Embryonic facial prominence (tissue), 1 donor: ENCODE results near the gene PTBP3.
"Not testable (repeated sequence)": the region's sequence is repeated elsewhere in the genome, so short reads cannot be mapped to it uniquely, and the experiment has no call there.

Source experiments
- DNase-seq: peaks from one replicate; pipeline ENCODE4 v3.0.0-alpha.2; 2016; ENCODE audit errors: extremely low spot score

The PTBP3 gene, protein sequence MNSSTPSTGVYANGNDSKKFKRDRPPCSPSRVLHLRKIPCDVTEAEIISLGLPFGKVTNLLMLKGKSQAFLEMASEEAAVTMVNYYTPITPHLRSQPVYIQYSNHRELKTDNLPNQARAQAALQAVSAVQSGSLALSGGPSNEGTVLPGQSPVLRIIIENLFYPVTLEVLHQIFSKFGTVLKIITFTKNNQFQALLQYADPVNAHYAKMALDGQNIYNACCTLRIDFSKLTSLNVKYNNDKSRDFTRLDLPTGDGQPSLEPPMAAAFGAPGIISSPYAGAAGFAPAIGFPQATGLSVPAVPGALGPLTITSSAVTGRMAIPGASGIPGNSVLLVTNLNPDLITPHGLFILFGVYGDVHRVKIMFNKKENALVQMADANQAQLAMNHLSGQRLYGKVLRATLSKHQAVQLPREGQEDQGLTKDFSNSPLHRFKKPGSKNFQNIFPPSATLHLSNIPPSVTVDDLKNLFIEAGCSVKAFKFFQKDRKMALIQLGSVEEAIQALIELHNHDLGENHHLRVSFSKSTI

DNA sequence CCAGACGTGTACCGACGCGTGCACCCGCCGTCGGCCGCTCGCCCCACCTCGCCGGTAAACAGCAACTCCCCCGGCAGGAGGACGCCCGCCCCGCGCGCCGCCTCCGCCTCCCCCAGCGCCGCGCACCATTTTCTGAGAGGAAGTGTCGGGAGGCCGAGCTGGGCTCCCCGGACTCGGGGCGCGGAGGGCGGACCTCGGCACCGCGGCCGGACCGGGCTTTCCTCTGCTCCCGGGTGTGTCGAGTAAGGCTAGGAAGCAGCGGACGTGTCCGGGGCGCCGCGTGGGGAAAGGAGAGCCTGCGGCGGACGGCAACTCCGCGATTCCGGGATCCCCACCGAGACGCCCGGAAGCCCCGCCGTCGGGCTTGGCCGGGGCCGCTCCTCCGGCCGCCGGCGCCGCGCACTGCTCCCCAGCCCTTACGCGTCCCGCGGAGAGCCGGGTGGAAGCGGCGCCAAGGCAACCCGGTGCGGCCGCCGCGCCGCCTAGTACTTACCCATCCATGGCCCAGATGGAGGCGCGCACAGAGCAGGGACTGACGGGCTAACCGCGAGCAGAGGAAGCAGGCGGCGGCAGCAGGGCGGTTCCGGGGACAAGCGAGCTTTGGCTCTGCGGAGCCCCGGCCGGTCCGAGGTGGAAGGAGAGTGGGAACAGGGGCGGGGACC lies at the start of gene PTBP3:
TSS of gene PTBP3 (minus strand) at position 643 of the 662 bp plus-strand sequence. CDS start 35,754 bp downstream, outside the sequence.
- no peak for DNase-seq

DNA sequence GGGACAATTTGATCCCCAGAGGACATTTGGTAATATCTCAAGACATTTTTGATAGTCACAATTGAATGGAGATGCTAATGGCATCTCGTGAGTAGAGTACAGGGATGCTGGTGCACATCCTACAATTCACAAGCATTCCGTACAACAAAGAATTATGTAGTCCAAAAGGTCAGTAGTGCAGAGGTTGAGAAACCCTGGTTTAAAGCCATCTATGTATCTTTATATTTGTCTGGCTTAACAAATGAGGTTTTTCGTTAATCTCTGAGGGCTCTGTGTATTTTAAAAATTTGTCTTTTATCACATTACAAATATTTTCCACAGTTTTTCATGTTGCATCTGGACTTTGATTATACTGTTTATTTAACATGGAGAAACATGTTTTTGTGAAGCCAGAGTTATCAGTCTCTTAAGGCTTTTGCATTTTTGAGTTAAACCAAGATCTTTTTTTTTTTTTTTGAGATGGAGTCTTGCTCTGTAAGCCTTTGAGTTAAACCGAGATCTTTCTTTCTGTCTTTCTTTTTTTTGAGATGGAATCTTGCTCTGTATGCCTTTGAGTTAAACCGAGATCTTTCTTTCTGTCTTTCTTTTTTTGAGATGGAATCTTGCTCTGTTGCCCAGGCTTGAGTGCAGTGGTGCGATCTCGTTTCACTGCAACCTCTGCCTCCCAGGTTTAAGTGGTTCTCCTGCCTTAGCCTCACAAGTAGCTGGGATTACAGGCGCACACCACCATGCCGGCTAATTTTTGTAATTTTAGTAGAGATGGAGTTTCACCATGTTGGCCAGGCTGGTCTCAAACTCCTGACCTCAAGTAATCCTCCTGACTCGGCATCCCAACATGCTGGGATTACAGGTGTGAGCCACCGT lies 49.3 kb upstream of the PTBP3 start:
- no peak for DNase-seq

DNA sequence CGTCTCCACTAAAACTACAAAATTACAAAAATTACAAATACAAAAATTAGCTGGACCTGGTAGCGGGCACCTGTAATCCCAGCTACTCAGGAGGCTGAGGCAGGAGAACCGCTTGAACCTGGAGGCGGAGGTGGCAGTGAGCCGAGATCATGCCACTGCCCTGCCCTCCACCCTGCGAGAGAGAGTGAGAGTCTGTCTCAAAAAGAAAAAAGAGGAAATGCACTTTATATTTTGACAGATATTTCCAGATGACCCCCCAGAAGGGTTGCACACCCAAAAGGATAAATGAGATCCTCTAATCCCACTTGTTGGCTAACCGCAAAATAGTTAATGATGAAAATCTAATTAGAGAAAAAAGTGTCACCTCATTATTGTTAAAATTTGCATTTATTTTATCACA lies 48.6 kb upstream of the PTBP3 start:
- DNase-seq: no peak

DNA sequence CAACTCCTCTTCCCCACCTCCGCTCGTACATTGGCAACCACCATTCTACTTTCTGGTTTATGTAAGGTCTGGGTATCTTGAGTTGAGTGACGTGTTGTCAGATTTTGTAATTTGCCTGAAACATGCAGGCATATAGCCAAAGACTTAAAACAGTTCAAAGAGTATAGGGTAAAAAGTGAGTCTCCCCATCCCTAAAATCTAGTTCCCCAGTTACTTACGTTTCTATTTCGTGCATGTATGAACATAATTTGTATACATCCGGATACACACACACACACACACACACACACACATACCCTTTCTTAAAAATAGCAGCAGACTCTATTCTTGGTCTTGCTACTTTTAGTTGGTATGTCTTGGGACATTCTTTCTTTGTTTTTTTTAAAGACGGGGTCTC lies 47.4 kb upstream of the PTBP3 start:
- DNase-seq: no peak

DNA sequence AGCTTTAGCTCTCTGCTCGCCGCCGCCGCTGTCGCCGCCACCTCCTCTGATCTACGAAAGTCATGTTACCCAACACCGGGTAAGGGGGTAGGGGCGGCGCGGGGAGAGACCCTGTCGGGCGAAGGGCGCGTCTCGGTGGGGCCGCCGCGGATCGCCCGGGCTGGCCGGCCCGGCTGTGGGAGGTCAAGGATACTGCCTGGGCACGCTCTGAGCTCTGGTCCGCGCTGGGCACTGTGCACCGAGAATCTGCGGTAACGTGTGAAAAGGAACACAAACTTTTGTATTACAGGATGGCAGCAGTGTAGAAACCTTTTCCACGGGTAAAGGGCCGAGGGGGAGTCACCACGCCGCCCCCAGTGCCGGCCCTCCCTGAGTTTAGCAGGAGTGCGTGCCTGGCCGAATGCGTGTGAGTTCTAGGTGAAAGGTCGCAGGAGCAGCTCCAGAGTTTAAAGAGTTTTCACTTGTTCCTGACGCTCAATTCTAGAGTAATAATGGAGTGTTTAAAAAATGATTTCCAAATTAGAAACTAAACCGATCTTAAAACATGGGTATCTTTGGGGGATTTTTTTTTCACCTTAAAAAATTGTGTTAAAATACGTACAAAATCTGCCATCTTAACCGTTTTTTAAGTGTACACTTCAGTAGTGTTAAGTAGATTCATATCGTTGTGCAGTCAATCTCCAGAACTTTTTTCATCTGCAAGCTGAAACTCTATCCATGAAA lies 46.8 kb upstream of the PTBP3 start, which contains the start of gene HSDL2:
TSS of gene HSDL2 (plus strand) at position 7 of the 723 bp plus-strand sequence. CDS start at position 63, 56 bp downstream.
- DNase-seq: no peak

DNA sequence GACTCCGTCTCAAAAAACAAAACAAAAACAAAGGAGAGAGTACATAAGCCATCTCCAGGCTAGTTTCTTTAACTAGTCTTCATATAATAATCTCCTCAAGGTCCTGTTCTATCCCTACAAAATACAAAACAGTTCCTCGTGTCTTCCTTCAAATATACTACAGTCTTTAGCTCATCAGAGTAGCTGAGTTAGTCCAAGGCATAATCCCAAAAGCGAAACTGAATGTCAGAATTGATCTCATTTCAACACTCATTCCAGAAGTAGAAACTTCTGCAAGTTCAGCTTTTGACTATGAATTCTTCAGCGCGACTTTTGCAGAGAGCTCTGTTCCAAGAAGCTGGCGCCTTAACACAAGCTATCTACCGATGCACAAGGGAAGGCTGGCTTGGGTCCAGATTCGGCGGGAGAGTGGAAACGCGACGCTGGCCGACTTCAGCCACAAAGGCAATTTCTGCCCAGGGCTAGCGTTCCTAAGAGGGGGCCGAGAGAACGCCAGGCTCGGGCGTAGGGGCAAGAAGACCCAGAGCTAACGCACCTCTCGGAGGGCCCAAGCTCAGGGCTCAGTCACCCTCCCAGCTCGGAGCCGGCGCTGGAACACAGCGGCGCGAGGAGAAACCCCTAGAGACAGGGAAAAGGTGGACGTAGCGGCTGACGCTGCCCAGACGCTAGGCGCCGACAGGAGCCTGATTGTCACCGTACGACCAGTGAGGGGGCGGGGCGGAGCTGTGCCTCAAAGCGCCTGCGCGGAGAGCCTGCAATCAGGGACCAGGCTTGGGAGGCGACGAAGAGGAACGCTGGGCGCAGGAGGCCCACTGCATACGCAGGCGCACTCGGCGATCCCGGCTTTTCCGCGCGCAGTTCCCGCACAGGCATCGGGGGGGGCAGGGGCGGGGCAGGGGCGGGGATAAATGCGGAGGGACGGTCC lies 46.0 kb upstream of the PTBP3 start:
- peak; percentile 96 for DNase-seq

DNA sequence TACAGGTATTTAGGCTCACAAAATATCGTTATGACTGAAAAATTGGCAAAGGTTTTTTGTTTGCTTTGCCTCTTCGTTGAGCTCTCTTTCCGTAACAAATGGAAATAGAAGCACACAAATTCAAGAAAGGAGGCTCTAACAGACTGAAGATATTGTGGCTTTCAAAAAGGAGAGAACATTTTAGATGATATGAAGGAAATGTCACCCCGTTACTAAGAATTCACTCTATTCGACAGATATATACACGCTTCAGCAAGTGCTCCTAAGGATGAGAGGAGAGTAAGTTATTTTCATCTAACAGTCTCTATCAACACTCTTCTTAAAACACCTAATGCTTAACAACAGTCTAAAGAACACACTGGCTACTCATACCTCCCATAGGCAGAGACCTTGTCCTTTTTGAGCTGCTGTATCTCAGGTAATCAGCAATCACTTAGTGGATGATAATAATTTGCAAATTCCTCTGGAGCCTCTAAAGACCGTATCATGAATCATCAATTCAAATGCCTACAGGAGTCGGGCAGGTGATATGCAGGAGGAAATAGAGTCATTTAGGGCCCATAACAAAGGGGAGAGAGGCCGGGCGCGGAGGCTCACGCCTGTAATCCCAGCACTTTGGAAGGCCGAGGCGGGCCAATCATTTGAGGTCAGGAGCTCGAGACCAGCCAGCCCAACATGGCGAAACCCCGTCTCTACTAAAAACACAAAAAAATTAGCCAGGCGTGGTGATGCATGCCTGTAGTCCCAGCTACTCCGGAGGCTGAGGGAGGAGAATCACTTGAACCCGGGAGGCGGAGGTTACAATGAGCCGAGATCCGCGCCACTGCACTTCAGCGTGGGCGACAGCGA lies 45.1 kb upstream of the PTBP3 start:
- no peak for DNase-seq

DNA sequence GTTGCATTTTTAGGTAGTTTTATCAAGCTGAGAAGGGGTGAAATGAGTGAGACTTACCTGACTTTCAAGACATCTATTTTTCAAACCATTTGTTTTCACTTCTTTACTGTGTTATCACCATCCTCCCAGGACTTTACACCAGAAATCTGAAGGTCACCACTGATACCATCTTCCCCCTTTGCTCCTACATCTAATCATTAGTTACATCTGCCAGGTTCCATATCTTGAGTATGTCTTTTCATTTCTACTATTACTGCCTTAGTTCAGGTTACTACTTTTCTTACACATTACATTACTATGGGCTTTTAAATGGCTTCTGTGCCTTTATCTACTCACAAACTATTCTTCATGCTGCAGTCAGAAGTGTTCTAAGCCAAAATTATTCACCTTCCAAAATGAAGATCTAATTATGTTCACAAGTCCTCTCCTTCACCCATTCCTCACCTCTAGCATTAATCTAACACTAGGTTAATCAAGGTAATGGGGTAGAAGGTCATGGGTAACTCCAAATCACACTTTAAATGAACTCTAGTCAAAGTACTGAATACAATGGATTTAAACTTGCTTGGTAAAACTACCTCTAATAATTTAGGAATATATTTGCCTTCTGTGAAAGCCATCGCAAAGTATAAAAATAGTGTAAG lies 44.4 kb upstream of the PTBP3 start:
- DNase-seq: no peak

DNA sequence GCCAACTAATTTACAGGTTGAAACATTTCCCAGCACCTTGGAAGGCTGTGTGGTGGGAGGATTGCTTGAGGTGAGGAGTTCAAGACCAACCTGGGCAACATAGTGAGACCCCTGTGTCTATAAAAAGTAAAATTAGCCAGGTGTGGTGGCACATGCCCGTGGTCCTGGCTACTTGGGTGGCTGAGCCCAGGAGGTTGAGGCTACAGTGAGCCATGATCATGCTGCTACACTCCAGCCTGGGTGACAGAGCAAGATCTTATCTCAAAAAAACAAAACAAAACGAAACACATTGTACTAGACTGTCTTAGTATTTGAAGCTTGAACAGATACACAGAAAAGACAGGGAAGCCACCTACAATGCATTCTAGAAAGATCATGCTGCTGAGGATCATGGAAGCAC lies 43.7 kb upstream of the PTBP3 start:
- DNase-seq: no peak

DNA sequence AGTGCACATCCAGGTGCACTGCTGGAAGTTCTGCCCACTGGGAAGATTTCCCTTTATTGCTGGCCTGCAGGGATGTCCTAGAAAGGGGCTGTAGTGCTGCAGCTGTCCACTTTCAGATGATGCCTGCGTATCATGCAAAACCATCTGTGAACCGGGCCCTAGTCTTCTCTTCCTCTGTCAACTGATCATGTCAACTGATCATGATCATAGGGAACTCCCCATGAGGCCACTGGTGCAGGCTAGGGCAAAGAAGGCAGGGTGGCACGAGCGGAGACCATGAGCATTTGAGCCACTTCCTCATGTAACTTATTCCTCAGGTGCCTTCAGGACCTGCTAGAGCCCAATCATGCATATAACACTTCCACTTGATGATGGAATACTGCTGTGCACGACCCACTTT lies 41.9 kb upstream of the PTBP3 start:
- no peak for DNase-seq

DNA sequence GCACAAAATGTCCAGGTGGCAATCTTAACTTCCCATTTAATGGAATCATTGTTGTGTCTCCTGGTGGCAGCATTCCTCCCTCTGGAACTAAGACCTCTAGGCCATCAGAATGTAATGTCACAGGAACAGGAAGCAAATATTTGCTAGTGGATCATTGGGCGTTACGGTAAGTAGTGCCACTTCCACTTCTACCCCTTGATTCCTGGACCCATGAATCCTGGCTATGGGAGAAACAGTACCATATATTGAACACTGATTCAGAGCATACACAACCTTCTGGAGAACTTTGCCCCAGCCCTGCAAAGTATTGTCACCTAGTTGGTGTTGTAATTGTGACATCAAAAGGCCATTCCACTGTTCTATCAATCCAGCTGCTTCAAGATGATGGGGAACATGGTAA lies 40.8 kb upstream of the PTBP3 start:
- not testable (repeated sequence) for DNase-seq

DNA sequence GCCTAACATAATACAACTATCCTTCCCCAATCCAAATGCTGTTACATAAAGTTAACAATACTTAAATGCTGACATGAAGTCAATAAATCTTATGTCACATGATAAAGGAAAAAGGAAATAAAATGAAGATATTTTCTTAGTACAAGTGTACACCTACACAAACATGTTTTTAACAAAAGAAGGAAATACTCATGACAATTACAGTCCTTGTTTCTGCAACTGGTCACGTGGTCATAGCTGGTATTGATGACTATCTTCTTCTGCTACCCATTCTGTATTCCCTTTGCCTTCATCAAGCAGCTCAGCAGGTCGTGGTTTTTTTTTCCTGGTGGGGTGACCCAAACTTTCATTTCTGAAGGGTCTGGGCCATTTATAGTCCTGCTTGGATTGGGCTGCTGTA lies 40.2 kb upstream of the PTBP3 start:
- DNase-seq: not testable (repeated sequence)

DNA sequence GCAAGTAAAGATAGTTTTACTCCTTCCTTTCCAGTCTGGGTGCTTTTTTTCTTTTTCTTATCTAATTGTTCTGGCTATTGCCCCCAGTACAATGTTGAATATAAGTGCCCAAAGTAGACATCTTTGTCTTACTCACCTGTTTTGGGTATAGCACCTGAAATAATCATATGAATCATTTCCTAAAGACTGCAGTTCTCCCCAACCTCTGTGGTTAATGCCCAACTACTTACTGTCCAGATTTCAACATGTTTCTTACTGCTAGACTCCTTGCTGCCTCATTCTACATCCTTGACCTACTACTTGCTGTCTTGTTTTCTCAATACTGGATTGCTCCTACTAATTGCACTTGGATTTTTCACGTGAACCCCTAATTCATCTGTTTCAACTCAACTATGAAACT lies 37.6 kb upstream of the PTBP3 start:
- DNase-seq: no peak

DNA sequence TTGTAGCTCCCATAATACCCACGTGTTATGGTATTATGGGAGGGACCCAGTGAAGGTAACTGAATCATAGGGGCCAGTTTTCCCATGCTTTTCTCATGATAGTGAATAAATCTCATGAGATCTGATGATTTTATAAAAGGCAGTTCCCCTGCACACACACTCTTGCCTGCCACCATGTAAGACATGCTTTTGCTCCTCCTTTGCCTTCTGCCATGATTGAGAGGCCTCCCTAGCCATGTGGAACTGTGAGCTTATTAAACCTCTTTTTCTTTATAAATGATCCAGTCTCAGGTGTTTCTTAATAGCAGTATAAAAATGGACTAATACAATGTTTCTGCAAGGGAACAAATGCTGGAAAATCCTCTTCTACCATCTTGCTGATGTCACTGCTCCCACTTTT lies 36.4 kb upstream of the PTBP3 start:
- no peak for DNase-seq

DNA sequence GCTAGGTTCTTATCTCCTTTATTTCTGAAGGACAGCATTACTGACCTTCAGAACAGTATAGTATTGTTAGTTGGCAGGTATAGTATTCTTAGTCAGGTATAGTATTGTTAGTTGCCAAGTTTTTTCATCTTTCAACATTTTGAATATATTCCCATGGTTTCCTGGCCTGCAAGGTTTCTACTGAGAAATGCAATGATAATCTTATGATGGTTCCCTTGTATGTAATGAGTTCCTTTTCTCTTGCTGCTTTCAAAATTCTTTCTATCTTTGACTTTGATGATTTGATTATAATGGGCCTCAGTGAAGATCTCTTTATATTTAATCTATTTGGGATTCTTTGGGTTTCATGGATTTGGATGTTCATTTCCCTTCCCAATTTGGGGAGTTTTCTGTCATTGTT lies 34.0 kb upstream of the PTBP3 start:
- DNase-seq: no peak

DNA sequence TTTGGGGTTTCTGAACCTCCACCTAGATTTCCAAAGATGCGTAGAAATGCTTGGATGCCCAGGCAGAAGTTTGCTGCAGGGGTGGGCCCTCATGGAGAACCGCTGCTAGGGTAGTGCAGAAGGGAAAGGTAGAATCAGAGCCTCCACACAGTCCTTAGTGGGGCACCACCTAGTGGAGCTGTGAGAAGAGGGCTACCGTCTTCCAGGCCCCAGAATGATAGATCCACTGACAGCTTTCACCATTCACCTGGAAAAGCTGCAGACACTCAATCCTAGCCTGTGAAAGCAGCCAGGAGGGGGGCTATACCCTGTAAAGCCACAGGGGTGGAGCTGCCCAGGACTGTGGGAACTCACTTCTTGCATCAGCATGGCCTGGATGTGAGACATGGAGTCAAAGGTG lies 33.2 kb upstream of the PTBP3 start:
- no peak for DNase-seq

DNA sequence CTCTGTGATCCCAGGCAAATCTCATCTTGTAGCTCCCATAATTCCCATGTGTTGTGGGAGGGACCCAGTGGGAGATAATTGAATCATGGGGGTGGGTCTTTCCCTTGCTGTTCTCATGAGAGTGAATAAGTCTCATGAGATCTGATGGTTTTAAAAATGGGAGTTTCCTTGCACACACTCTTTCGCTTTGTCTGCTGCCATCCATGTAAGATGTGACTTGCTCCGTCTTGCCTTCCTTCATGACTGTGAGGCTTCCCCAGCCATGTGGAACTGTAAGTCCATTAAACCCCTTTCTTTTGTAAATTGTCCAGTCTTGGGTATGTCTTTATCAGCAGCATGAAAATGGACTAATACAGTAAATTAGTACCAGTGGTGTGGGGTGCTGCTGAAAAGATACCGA lies 31.8 kb upstream of the PTBP3 start:
- DNase-seq: not testable (repeated sequence)

DNA sequence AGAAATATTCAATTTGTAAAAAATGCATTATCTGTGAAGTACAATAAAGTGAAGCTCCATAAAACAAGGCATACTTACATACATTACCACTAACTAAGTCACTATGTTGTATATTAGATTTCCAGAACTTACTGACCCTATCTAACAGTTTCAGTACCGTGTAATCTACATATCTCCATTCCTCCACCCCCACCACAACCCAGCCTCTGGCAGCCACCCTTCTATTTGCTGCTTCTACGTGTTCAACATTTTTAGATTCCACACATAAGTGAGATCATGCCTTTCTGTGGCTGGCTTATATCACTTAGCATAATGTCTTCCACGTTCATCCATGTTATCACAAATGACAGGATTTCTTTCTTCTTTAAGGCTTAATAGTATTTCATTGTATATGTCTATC lies 31.3 kb upstream of the PTBP3 start:
- no peak for DNase-seq

DNA sequence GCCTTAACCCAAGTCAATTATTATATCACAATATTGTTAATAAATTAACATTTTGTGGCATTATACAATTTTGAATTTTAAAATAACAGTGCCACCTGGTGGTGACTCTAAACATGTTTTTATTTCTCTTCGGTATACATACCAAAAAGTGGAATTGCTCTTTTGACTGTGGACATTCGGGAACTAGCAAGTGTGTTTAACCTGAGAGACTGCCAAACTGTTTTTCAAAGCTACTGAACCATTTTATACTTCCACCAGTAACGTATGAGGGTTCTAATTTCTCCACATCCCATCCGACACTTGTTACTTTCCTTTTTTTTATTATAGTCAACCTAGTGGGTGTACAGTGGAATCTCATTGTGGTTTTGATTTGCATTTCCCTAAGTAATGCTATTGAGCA lies 28.2 kb upstream of the PTBP3 start:
- no peak for DNase-seq
